DND-41 (cell line): ENCODE measurements around the gene EPS8L2.
A peak's percentile ranks its signal among the peaks of the same experiment; 100 is the strongest.

Source experiments
- ATAC-seq: fragments of 200-7000 bp; cut with Tn5 transposase; 3 replicates; pipeline ENCODE4 v1.9.1; 2021; ENCODE audit warnings: low read depth; ENCODE audit not compliant: insufficient read depth
- DNase-seq: peaks from one replicate; pipeline ENCODE4 v3.0.0-alpha.2; 2020
- H2AFZ ChIP-seq: 2 replicates; pipeline ENCODE4 v1.6.0; 2012; ENCODE audit warnings: low read depth, low read length
- H3K27ac ChIP-seq: 2 replicates; pipeline ENCODE4 v1.5.1; 2012; ENCODE audit warnings: low read length, inconsistent platforms
- H3K27me3 ChIP-seq: fragments of 200-600 bp; sonication (generic); 2 replicates; pipeline ENCODE4 v1.6.0; 2012; ENCODE audit warnings: low read length, mild to moderate bottlenecking, inconsistent platforms; ENCODE audit not compliant: insufficient read depth, poor library complexity
- H3K36me3 ChIP-seq: 2 replicates; pipeline ENCODE4 v1.5.1; 2012; ENCODE audit warnings: low read length, inconsistent platforms; ENCODE audit not compliant: insufficient read depth
- H3K4me1 ChIP-seq: 2 replicates; pipeline ENCODE4 v1.5.1; 2012; ENCODE audit warnings: mild to moderate bottlenecking, low read length; ENCODE audit not compliant: insufficient read depth
- H3K4me2 ChIP-seq: 2 replicates; pipeline ENCODE4 v1.6.0; 2012; ENCODE audit warnings: mild to moderate bottlenecking, moderate library complexity, low read length, inconsistent platforms; ENCODE audit not compliant: insufficient read depth
- H3K4me3 ChIP-seq, 2 experiments: fragments of 200-600 bp in 1 of 2; shearing (Covaris generic) in 1 of 2; 2 replicates each; pipeline ENCODE4 v1.5.1; 2012 to 2016; ENCODE audit warnings: inconsistent platforms in 2 of 2, low read length in 2 of 2, mild to moderate bottlenecking in 2 of 2, low read depth in 1 of 2, moderate library complexity in 1 of 2
- H3K79me2 ChIP-seq: 2 replicates; pipeline ENCODE4 v1.6.0; 2012; ENCODE audit warnings: low read length, inconsistent platforms; ENCODE audit not compliant: insufficient read depth
- H3K9ac ChIP-seq: 2 replicates; pipeline ENCODE4 v1.6.0; 2012; ENCODE audit warnings: low read depth, mild to moderate bottlenecking, inconsistent platforms, low read length, moderate library complexity
- H3K9me3 ChIP-seq: 2 replicates; pipeline ENCODE4 v1.5.1; 2012; ENCODE audit warnings: low read length, moderate library complexity, mild to moderate bottlenecking, inconsistent platforms; ENCODE audit not compliant: insufficient read depth, severe bottlenecking
- H4K20me1 ChIP-seq: 2 replicates; pipeline ENCODE4 v1.6.0; 2012; ENCODE audit warnings: low read length; ENCODE audit not compliant: insufficient read depth
- CTCF ChIP-seq: IDR thresholded peaks from 2 replicates; pipeline ENCODE4 v1.5.1; 2012; ENCODE audit warnings: borderline replicate concordance, low read length, moderate library complexity, mild to moderate bottlenecking; ENCODE audit not compliant: poor library complexity, severe bottlenecking; ENCODE audit errors: extremely low read depth
- EZH2 ChIP-seq: IDR thresholded peaks from 3 replicates; pipeline ENCODE4 v1.6.1; 2012; ENCODE audit warnings: borderline replicate concordance, low read depth, mild to moderate bottlenecking, moderate library complexity, low read length, inconsistent platforms; ENCODE audit not compliant: severe bottlenecking

The EPS8L2 gene

GRCh38 chr11:693887-694562, 12.0 kb upstream of the EPS8L2 start:
- Histone ChIP-seq H4K20me1 (peaks cover 37% of the 10 kb centered on the region), H2AFZ (no peak overlapping the region), H3K4me3 (peak overlapping the region; percentile 16 to 95; a peak in 3 of 4 replicates), H3K4me2 (peak overlapping the region; percentile 97), H3K9me3 (no peaks in the 10 kb centered on the region), H3K79me2 (peaks cover 82% of the 10 kb centered on the region), H3K27ac (peak overlapping the region; percentile 32; the same call in 1 of the 2 replicates), H3K4me1 (peaks cover 46% of the 10 kb centered on the region), H3K9ac (peak overlapping the region; percentile 93), H3K27me3 (no peaks in the 10 kb centered on the region), H3K36me3 (peaks cover 30% of the 10 kb centered on the region)
- TF ChIP-seq CTCF (no peak), EZH2 (no peak)
- no peak for DNase-seq
- no peak for ATAC-seq

- peak; percentile 99 for DNase-seq
- Histone ChIP-seq H3K4me3 (peak within 1 kb of the TSS; percentile 95 to 96), H3K4me1 (peaks cover 46% of the 10 kb centered on the region), H4K20me1 (peaks cover 32% of the 10 kb centered on the region), H2AFZ (peak within 1 kb of the TSS; percentile 96), H3K79me2 (peaks cover 78% of the 10 kb centered on the region), H3K27ac (peak within 1 kb of the TSS; percentile 97), H3K4me2 (peak within 1 kb of the TSS; percentile 97), H3K9me3 (no peaks in the 10 kb centered on the region), H3K36me3 (peaks cover 25% of the 10 kb centered on the region), H3K27me3 (no peaks in the 10 kb centered on the region), H3K9ac (peak within 1 kb of the TSS; percentile 93)
- TF ChIP-seq EZH2, result no peak
- TF ChIP-seq CTCF, result no peak
- peak; percentile 87 for ATAC-seq
Observed at GRCh38 chr11:694563-695287, 11.3 kb upstream of the EPS8L2 start, which contains the start of gene DEAF1. Gene DEAF1, minus strand, starts transcription at chr11:695222. Its CDS starts 175 bp downstream, at chr11:695047.

- Histone ChIP-seq H3K9ac (peak overlapping the region; percentile 93), H3K79me2 (peaks cover 75% of the 10 kb centered on the region), H2AFZ (peak overlapping the region; percentile 83), H3K4me2 (peak overlapping the region; percentile 97), H3K36me3 (peaks cover 26% of the 10 kb centered on the region), H3K4me1 (peaks cover 46% of the 10 kb centered on the region), H4K20me1 (peaks cover 30% of the 10 kb centered on the region), H3K27ac (peak overlapping the region; percentile 97), H3K27me3 (no peaks in the 10 kb centered on the region), H3K4me3 (peak overlapping the region; percentile 95 to 96), H3K9me3 (no peaks in the 10 kb centered on the region)
- TF ChIP-seq EZH2 (no peak), CTCF (no peak)
- no peak for DNase-seq
- ATAC-seq, result no peak
Observed at GRCh38 chr11:695288-695537, 10.8 kb upstream of the EPS8L2 start.
